GM23248 (cell line): ENCODE results near the gene GAGE12F. TPM values are rescaled to one million over a fixed set of nuclear protein-coding genes. Genes with fewer than 3 reads are reported as not detected.
"Not testable (repeated sequence)": the region's sequence is repeated elsewhere in the genome, so short reads cannot be mapped to it uniquely, and the experiment has no call there.

ENCODE experiments used
- DNase-seq: peaks from one replicate; pipeline ENCODE4 v3.0.0-alpha.2; 2015
- H2AFZ ChIP-seq: fragments of 200-600 bp; sonication (generic); 2 replicates; pipeline ENCODE4 v1.6.1; 2016; ENCODE audit warnings: antibody characterized with exemption
- H3F3A ChIP-seq: fragments of 200-600 bp; sonication (generic); 2 replicates; pipeline ENCODE4 v1.6.1; 2016; ENCODE audit warnings: mild to moderate bottlenecking, antibody characterized with exemption, mixed run types; ENCODE audit not compliant: insufficient read depth
- H3K27ac ChIP-seq: fragments of 200-600 bp; sonication (generic); 2 replicates; pipeline ENCODE4 v1.5.1; 2016; ENCODE audit warnings: mild to moderate bottlenecking
- H3K27me3 ChIP-seq: fragments of 200-600 bp; sonication (generic); replicated peaks from 2 replicates; pipeline ENCODE4 v1.6.1; 2016; ENCODE audit warnings: mild to moderate bottlenecking; ENCODE audit not compliant: insufficient read depth
- H3K36me3 ChIP-seq: fragments of 200-600 bp; sonication (generic); 2 replicates; pipeline ENCODE4 v1.6.1; 2016; ENCODE audit warnings: low read depth, mild to moderate bottlenecking
- H3K4me1 ChIP-seq: fragments of 200-600 bp; sonication (generic); 2 replicates; pipeline ENCODE4 v1.6.1; 2016; ENCODE audit warnings: mild to moderate bottlenecking; ENCODE audit not compliant: insufficient read depth
- H3K4me2 ChIP-seq: fragments of 200-600 bp; sonication (generic); one replicate; pipeline ENCODE4 v1.6.1; 2016; ENCODE audit warnings: mild to moderate bottlenecking; ENCODE audit not compliant: unreplicated experiment
- H3K4me3 ChIP-seq: fragments of 200-600 bp; sonication (generic); 2 replicates; pipeline ENCODE4 v1.5.1; 2016; ENCODE audit warnings: mild to moderate bottlenecking
- H3K79me2 ChIP-seq: fragments of 200-600 bp; sonication (generic); 2 replicates; pipeline ENCODE4 v1.6.1; 2016; ENCODE audit warnings: mild to moderate bottlenecking; ENCODE audit not compliant: insufficient read depth
- H3K9ac ChIP-seq: fragments of 200-600 bp; sonication (generic); 2 replicates; pipeline ENCODE4 v1.6.1; 2016; ENCODE audit warnings: mild to moderate bottlenecking
- H3K9me2 ChIP-seq: fragments of 200-600 bp; sonication (generic); 2 replicates; pipeline ENCODE4 v1.6.1; 2016; ENCODE audit warnings: mixed run types, mild to moderate bottlenecking, moderate library complexity; ENCODE audit not compliant: insufficient read depth
- H3K9me3 ChIP-seq: fragments of 200-600 bp; sonication (generic); one replicate; pipeline ENCODE4 v1.6.1; 2017; ENCODE audit warnings: low read depth
- H4K20me1 ChIP-seq: fragments of 200-600 bp; sonication (generic); 2 replicates; pipeline ENCODE4 v1.6.0; 2016; ENCODE audit not compliant: insufficient read depth
- EZH2 ChIP-seq: fragments of 200-600 bp; sonication (generic); IDR thresholded peaks from 2 replicates; pipeline ENCODE4 v1.6.1; 2018; ENCODE audit warnings: antibody characterized with exemption, mild to moderate bottlenecking; ENCODE audit not compliant: insufficient read depth, poor library complexity, severe bottlenecking
- EZH2phosphoT487 ChIP-seq: fragments of 200-600 bp; sonication (generic); IDR thresholded peaks from 2 replicates; pipeline ENCODE4 v1.6.1; 2018; ENCODE audit warnings: antibody characterized with exemption, moderate library complexity, mild to moderate bottlenecking, low read depth; ENCODE audit not compliant: insufficient read depth
- WGBS, 2 experiments: methylation state at CpG; one replicate each; pipeline ENCODE4 v1.1.6; 2015 to 2017; ENCODE audit warnings: low lambda C conversion rate in 2 of 2, low coverage in 1 of 2; ENCODE audit errors: missing lambda C conversion rate in 2 of 2; 5-methylcytosine and 5-hydroxymethylcytosine counted together
- in situ Hi-C: fragments of 300-500 bp; cut with MboI; formaldehyde crosslinking; loops from 2 replicates; pipeline ENCODE4 v1.15.0; 2020
- polyA plus RNA-seq: library from polyadenylated mRNA; unstranded; fragments of >200 nt; fragmentation: Nextera tagmentation; extraction: Ambion mirVana; gene quantifications from 2 replicates; pipeline ENCODE4 v1.2.1, GENCODE V29; 2016
- small RNA-seq: library from RNA; depleted of rRNA; stranded (forward); fragments of <200 nt; gene quantifications from one replicate; pipeline ENCODE3, GENCODE V24; 2014; ENCODE audit warnings: low read depth, low replicate concordance
- total RNA-seq: library from RNA; depleted of rRNA; stranded (reverse); fragments of >200 nt; shearing (Covaris generic); gene quantifications from 2 replicates; pipeline ENCODE4 v1.2.3, GENCODE V29; 2014; rRNA removed

The GAGE12F gene
- total and polyA plus RNA-seq, 2 experiments from 2014 or later: not detected

DNA sequence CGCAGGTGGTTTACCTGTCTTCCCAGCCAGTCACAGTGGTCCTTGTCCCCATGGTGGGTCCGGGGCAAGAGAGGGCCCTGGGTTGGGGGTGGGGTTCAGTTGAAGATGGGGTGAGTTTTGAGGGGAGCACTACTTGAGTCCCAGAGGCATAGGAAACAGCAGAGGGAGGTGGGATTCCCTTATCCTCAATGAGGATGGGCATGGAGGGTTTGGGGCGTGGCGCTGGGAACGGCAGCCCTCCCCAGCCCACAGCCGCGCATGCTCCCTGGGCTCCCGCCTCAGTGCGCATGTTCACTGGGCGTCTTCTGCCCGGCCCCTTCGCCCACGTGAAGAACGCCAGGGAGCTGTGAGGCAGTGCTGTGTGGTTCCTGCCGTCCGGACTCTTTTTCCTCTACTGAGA lies 28.6 kb downstream of the GAGE12F start, which contains the start of gene GAGE2A:
Gene GAGE2A, plus strand, starts transcription at position 301 of the 400 bp plus-strand sequence. CDS start 1,155 bp downstream, outside the sequence.
- H3F3A ChIP-seq, H3K27ac ChIP-seq, DNase-seq, H2AFZ ChIP-seq, H3K36me3 ChIP-seq, H3K9ac ChIP-seq, H3K79me2 ChIP-seq, H3K4me2 ChIP-seq, H3K27me3 ChIP-seq, H3K4me3 ChIP-seq, H3K4me1 ChIP-seq, H3K9me3 ChIP-seq, H3K9me2 ChIP-seq, in situ Hi-C loops, H4K20me1 ChIP-seq: not testable (repeated sequence)
- no CpG with 5 or more reads among the region's 16 CpGs for WGBS, 2 experiments

DNA sequence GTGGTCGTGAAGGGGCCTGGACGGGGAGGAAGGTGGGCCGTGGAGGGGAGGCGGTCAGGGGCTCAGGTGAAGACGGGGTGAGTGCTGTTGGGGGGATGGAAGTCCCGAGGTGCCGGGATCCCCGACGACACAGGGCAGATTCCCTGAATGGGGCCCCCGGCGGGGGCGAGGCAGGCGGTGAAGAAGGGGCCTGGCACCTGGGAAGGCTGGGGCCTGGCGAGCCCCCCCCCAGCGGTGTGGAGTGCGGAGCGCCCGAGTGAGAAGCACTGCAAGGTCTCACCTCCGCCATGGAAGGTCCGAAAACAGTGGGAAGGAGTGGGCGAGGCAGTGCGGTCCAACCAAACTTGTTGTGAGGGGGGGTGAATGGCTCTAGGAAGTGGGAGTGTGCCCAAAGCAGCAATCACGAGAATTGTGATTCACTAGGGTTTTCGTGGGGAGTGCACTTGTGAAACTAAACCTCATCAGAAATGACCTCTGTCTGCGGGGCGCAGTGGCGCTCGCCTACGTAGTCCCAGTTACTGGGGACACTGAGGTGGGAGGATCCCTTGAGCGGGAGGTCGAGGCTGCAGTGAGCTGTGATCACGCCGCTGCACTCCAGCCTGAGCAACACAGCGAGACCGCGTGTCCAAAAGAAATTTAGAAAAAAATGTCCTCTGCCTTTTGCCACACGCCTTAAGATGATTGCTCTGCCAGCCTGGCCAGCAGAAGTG lies 29.3 kb downstream of the GAGE12F start:
- H3K9me2 ChIP-seq, H2AFZ ChIP-seq, in situ Hi-C loops, H3K9ac ChIP-seq, H3K9me3 ChIP-seq, H4K20me1 ChIP-seq, H3K27ac ChIP-seq, H3K4me2 ChIP-seq, DNase-seq, H3K4me3 ChIP-seq, H3F3A ChIP-seq, H3K36me3 ChIP-seq, H3K4me1 ChIP-seq, H3K27me3 ChIP-seq, H3K79me2 ChIP-seq: not testable (repeated sequence)
- 67 to 81% methylated on average over 23 to 31 of the region's 37 CpGs for whole genome bisulfite sequencing, 2 experiments

DNA sequence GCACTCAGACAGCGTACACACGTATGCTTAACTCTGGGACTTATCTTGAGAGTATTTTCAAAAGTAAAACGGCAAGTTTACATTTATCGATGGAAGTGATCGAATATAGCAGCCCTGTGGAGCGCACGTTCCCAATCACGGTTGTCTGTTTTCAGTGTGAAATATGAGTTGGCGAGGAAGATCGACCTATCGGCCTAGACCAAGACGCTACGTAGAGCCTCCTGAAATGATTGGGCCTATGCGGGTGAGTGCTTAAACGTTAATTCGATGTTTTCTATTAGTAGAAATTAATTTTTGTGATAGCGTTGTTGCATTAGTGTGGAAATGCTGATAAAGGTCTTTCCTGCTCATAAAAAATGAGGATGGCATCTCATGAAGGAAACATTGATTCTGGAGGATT lies 29.8 kb downstream of the GAGE12F start:
- H3K9ac ChIP-seq, H3K4me3 ChIP-seq, H3K4me1 ChIP-seq, DNase-seq, H3K36me3 ChIP-seq, H3F3A ChIP-seq, H3K4me2 ChIP-seq, H3K9me2 ChIP-seq, H3K79me2 ChIP-seq, H3K27ac ChIP-seq, H4K20me1 ChIP-seq, H3K9me3 ChIP-seq, in situ Hi-C loops, H2AFZ ChIP-seq, H3K27me3 ChIP-seq: not testable (repeated sequence)
- 65 to 70% methylated on average over 16 to 17 of the region's 17 CpGs for WGBS, 2 experiments

DNA sequence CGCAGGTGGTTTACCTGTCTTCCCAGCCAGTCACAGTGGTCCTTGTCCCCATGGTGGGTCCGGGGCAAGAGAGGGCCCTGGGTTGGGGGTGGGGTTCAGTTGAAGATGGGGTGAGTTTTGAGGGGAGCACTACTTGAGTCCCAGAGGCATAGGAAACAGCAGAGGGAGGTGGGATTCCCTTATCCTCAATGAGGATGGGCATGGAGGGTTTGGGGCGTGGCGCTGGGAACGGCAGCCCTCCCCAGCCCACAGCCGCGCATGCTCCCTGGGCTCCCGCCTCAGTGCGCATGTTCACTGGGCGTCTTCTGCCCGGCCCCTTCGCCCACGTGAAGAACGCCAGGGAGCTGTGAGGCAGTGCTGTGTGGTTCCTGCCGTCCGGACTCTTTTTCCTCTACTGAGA lies 38.1 kb downstream of the GAGE12F start, which contains the start of gene GAGE1:
Gene GAGE1, plus strand, starts transcription at position 301 of the 400 bp plus-strand sequence. CDS start 1,155 bp downstream, outside the sequence.
- DNase-seq: not testable (repeated sequence)
- no CpG with 5 or more reads among the region's 16 CpGs for whole genome bisulfite sequencing, 2 experiments

DNA sequence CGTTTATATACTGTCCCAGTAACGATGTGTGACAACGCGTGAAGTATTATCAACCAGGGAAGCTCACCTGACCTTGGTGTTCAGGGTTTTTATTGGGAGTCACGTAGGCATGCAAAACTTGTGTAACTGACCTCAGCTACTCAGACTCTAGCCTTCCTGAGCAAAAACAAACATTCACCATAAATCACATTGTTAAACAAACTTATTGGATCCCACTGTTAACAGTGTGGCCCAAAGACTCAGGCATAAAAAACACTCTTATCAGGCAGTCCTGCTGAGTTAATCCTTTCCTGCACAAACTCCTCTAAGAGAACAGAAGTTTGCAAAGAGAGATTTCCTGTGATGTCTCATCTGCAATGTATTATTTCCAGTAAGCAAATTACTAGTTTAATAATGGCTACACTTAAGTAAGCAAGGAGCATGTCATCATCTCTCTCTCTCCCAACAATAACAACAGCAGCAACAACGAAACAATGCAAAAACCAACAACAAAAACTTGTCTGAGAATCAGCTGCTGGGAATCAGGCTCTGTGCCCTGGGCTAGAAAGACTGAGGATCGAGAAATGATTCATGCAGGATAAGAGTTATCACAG lies 50.2 kb downstream of the GAGE12F start:
- DNase-seq: no peak

More for the DNA sequence above, 38.1 kb downstream of the GAGE12F start, which contains the start of gene GAGE1:
- H3K27ac ChIP-seq, H3K79me2 ChIP-seq, H2AFZ ChIP-seq, H3K9me3 ChIP-seq, H3K4me2 ChIP-seq, H4K20me1 ChIP-seq, H3K9ac ChIP-seq, H3F3A ChIP-seq, in situ Hi-C loops, H3K27me3 ChIP-seq, H3K4me1 ChIP-seq, H3K36me3 ChIP-seq, H3K9me2 ChIP-seq, H3K4me3 ChIP-seq: not testable (repeated sequence)

More for the DNA sequence above, 50.2 kb downstream of the GAGE12F start:
- no peak for TF ChIP-seq EZH2
- TF ChIP-seq EZH2phosphoT487: no peak
- Histone ChIP-seq H4K20me1 (no peaks in the 10 kb centered on the region), H3K36me3 (no peaks in the 10 kb centered on the region), H2AFZ (no peak overlapping the region), H3K4me2 (no peak overlapping the region), H3K9ac (no peak overlapping the region), H3K4me1 (no peaks in the 10 kb centered on the region), H3K4me3 (no peak overlapping the region), H3K27ac (no peak overlapping the region), H3K79me2 (no peaks in the 10 kb centered on the region), H3F3A (no peaks in the 10 kb centered on the region), H3K9me2 (no peaks in the 10 kb centered on the region), H3K27me3 (no peaks in the 10 kb centered on the region), H3K9me3 (no peaks in the 10 kb centered on the region)
- in situ Hi-C loops: no loop called here
- 33 to 38% methylated on average over 6 to 7 of the region's 7 CpGs for WGBS, 2 experiments

Small RNAs within 50 kb of the gene (small RNA-seq; reads per million reads assigned to genes)
- gene GAGE12B: not detected

Other genes starting within 250 kb of the GAGE12F start
- gene GAGE12J, start 238.8 kb upstream of the GAGE12F start, total RNA-seq: not detected in 2 replicates
- gene GAGE12J, start 238.8 kb upstream of the GAGE12F start, polyA plus RNA-seq: not detected in 2 replicates
- gene GAGE13, start 229.3 kb upstream of the GAGE12F start, total RNA-seq: not detected in 2 replicates
- gene GAGE13, start 229.3 kb upstream of the GAGE12F start, polyA plus RNA-seq: not detected in 2 replicates
- gene GAGE12C, start 28.7 kb upstream of the GAGE12F start, total RNA-seq: not detected in 2 replicates
- gene GAGE12C, start 28.7 kb upstream of the GAGE12F start, polyA plus RNA-seq: not detected in 2 replicates
- gene GAGE12D, start 19.1 kb upstream of the GAGE12F start, total RNA-seq: not detected in 2 replicates
- gene GAGE12D, start 19.1 kb upstream of the GAGE12F start, polyA plus RNA-seq: not detected in 2 replicates
- gene GAGE12E, start 9.6 kb upstream of the GAGE12F start, total RNA-seq: not detected in 2 replicates
- gene GAGE12E, start 9.6 kb upstream of the GAGE12F start, polyA plus RNA-seq: not detected in 2 replicates
- not detected in 2 replicates for gene GAGE12G, start 9.6 kb downstream of the GAGE12F start, total RNA-seq
- not detected in 2 replicates for gene GAGE12G, start 9.6 kb downstream of the GAGE12F start, polyA plus RNA-seq
- not detected in 2 replicates for gene GAGE12H, start 19.1 kb downstream of the GAGE12F start, total RNA-seq
- not detected in 2 replicates for gene GAGE12H, start 19.1 kb downstream of the GAGE12F start, polyA plus RNA-seq
- gene GAGE2A, start 28.7 kb downstream of the GAGE12F start, total RNA-seq: not detected in 2 replicates
- gene GAGE2A, start 28.7 kb downstream of the GAGE12F start, polyA plus RNA-seq: not detected in 2 replicates
- gene GAGE1, start 38.2 kb downstream of the GAGE12F start, total RNA-seq: not detected in 2 replicates
- not detected in 2 replicates for gene GAGE1, start 38.2 kb downstream of the GAGE12F start, polyA plus RNA-seq
- not detected in 2 replicates for gene PAGE1, start 135.1 kb downstream of the GAGE12F start, total RNA-seq
- gene PAGE1, start 135.1 kb downstream of the GAGE12F start, polyA plus RNA-seq: not detected in 2 replicates